IMR-90 (cell line): ENCODE measurements around the gene TPI1. TPM values are rescaled to one million over a fixed set of nuclear protein-coding genes. Genes with fewer than 3 reads are reported as not detected.

Experiments
- ATAC-seq: fragments of 200-7000 bp; cut with Tn5 transposase; 2 replicates; pipeline ENCODE4 v1.9.1; 2020; ENCODE audit warnings: low read depth, mild to moderate bottlenecking, moderate library complexity
- BruUV-seq: library from RNA; stranded (reverse); fragments of 400-500 nt; replicated peaks from 2 replicates; lab custom pipeline; 2021; lab: Mats Ljungman, UMichigan
- CTCF ChIA-PET: fragments of 300-600 bp; formaldehyde crosslinking; extraction: SDS; loops from one replicate; lab custom pipeline; 2021; ENCODE audit warnings: antibody characterized with exemption; lab: Yijun Ruan, JAX
- POLR2A ChIA-PET: fragments of 300-600 bp; sonication (Branson Sonifier 250); formaldehyde crosslinking; loops from one replicate; lab custom pipeline; 2022; ENCODE audit warnings: antibody characterized with exemption; ENCODE audit not compliant: unreplicated experiment; lab: Charles Lee
- DNase-seq: peaks from one replicate; pipeline ENCODE4 v3.0.0; 2013
- H2AFZ ChIP-seq: replicated peaks from 2 replicates; pipeline ENCODE3; 2013; ENCODE audit warnings: low read length, mild to moderate bottlenecking; ENCODE audit not compliant: poor library complexity
- H2AK5ac ChIP-seq: 2 replicates; pipeline ENCODE4 v1.6.1; 2013; ENCODE audit warnings: low read depth, low read length, inconsistent platforms
- H2AK9ac ChIP-seq: replicated peaks from 2 replicates; pipeline ENCODE3; 2013; ENCODE audit warnings: mild to moderate bottlenecking, low read depth, low read length, moderate library complexity; ENCODE audit not compliant: poor library complexity
- H2BK120ac ChIP-seq: 2 replicates; pipeline ENCODE4 v1.6.1; 2013; ENCODE audit warnings: low read depth, low read length, inconsistent platforms
- H2BK15ac ChIP-seq: 3 replicates; pipeline ENCODE4 v1.6.1; 2013; ENCODE audit warnings: low read depth, low read length, inconsistent platforms
- H2BK20ac ChIP-seq: 2 replicates; pipeline ENCODE4 v1.6.1; 2013; ENCODE audit warnings: low read depth, mild to moderate bottlenecking, inconsistent platforms, low read length, moderate library complexity
- H2BK5ac ChIP-seq: 2 replicates; pipeline ENCODE4 v1.6.1; 2013; ENCODE audit warnings: mild to moderate bottlenecking, low read depth, low read length, inconsistent platforms; ENCODE audit not compliant: poor library complexity, severe bottlenecking
- H3K14ac ChIP-seq: replicated peaks from 2 replicates; pipeline ENCODE4 v1.6.1; 2013; ENCODE audit warnings: low read depth, low read length, inconsistent platforms
- H3K18ac ChIP-seq: 2 replicates; pipeline ENCODE4 v1.6.1; 2013; ENCODE audit warnings: low read depth, low read length, control low read depth
- H3K23ac ChIP-seq: 2 replicates; pipeline ENCODE4 v1.6.1; 2013; ENCODE audit warnings: low read depth, low read length, inconsistent platforms
- H3K27ac ChIP-seq: 2 replicates; pipeline ENCODE4 v1.5.1; 2013; ENCODE audit warnings: mild to moderate bottlenecking, control low read depth, low read length; ENCODE audit not compliant: insufficient read depth
- H3K27me3 ChIP-seq: 2 replicates; pipeline ENCODE4 v1.6.1; 2013; ENCODE audit warnings: low read length; ENCODE audit not compliant: control insufficient read depth, insufficient read depth
- H3K36me3 ChIP-seq: 2 replicates; pipeline ENCODE4 v1.6.1; 2013; ENCODE audit warnings: low read length, mixed read lengths; ENCODE audit not compliant: control insufficient read depth, insufficient read depth
- H3K4ac ChIP-seq: 2 replicates; pipeline ENCODE4 v1.6.1; 2013; ENCODE audit warnings: low read depth, low read length, inconsistent platforms
- H3K4me1 ChIP-seq: 2 replicates; pipeline ENCODE4 v1.6.1; 2013; ENCODE audit warnings: low read length, mixed read lengths; ENCODE audit not compliant: control insufficient read depth, insufficient read depth
- H3K4me2 ChIP-seq: 2 replicates; pipeline ENCODE4 v1.6.1; 2013; ENCODE audit warnings: low read depth, mild to moderate bottlenecking, control low read depth, low read length, moderate library complexity
- H3K4me3 ChIP-seq: 2 replicates; pipeline ENCODE4 v1.5.1; 2013; ENCODE audit warnings: low read depth, mild to moderate bottlenecking, control low read depth, low read length, moderate library complexity; ENCODE audit not compliant: insufficient read depth
- H3K56ac ChIP-seq: 2 replicates; pipeline ENCODE4 v1.6.1; 2013; ENCODE audit warnings: low read length, inconsistent platforms; ENCODE audit not compliant: insufficient read depth; ENCODE audit errors: extremely low read depth
- H3K79me1 ChIP-seq, 2 experiments: 2 replicates each; pipeline ENCODE4 v1.6.1; 2013; ENCODE audit warnings: low read length in 2 of 2, inconsistent platforms in 1 of 2, low read depth in 1 of 2
- H3K9ac ChIP-seq: 2 replicates; pipeline ENCODE4 v1.6.1; 2013; ENCODE audit warnings: low read depth, low read length, control low read depth
- H3K9me1 ChIP-seq: 2 replicates; pipeline ENCODE4 v1.6.1; 2013; ENCODE audit warnings: low read length, inconsistent platforms; ENCODE audit not compliant: insufficient read depth
- H3K9me3 ChIP-seq: 2 replicates; pipeline ENCODE4 v1.6.1; 2013; ENCODE audit warnings: low read length; ENCODE audit not compliant: control insufficient read depth, insufficient read depth
- H4K20me1 ChIP-seq: 2 replicates; pipeline ENCODE4 v1.6.1; 2013; ENCODE audit warnings: low read length, inconsistent platforms; ENCODE audit not compliant: insufficient read depth
- H4K5ac ChIP-seq: 2 replicates; pipeline ENCODE4 v1.6.1; 2013; ENCODE audit warnings: mild to moderate bottlenecking, low read depth, low read length, control low read depth
- H4K8ac ChIP-seq, 2 experiments: 2 replicates each; pipeline ENCODE4 v1.6.1; 2013; ENCODE audit warnings: low read depth in 2 of 2, low read length in 2 of 2, control low read depth in 1 of 2, inconsistent platforms in 1 of 2
- H4K91ac ChIP-seq: 2 replicates; pipeline ENCODE4 v1.6.1; 2013; ENCODE audit warnings: low read depth, low read length, inconsistent platforms; ENCODE audit not compliant: insufficient read depth
- BHLHE40 ChIP-seq: fragments of 150-350 bp; IDR thresholded peaks from 2 replicates; pipeline ENCODE4 v1.6.1; 2016; ENCODE audit warnings: mild to moderate bottlenecking, low read depth, low read length
- CEBPB ChIP-seq: IDR thresholded peaks from 2 replicates; pipeline ENCODE4 v1.6.1; 2012; ENCODE audit warnings: low read depth, low read length, improper control_type of control experiment
- CTCF ChIP-seq: conservative IDR thresholded peaks from 2 replicates; pipeline ENCODE4 v1.5.1; 2012; ENCODE audit warnings: mild to moderate bottlenecking, low read depth, low read length, improper control_type of control experiment
- ELK1 ChIP-seq: fragments of 150-350 bp; IDR thresholded peaks from 2 replicates; pipeline ENCODE4 v1.6.1; 2016; ENCODE audit warnings: low read depth, mild to moderate bottlenecking, low read length, moderate library complexity, borderline replicate concordance
- MAFK ChIP-seq: IDR thresholded peaks from 2 replicates; pipeline ENCODE4 v1.6.1; 2012; ENCODE audit warnings: low read depth, low read length, improper control_type of control experiment
- MAZ ChIP-seq: IDR thresholded peaks from 2 replicates; pipeline ENCODE4 v1.6.1; 2012; ENCODE audit warnings: low read depth, mild to moderate bottlenecking, low read length, improper control_type of control experiment, moderate library complexity, borderline replicate concordance
- MXI1 ChIP-seq: IDR thresholded peaks from 2 replicates; pipeline ENCODE4 v1.6.1; 2012; ENCODE audit warnings: low read depth, mild to moderate bottlenecking, low read length, moderate library complexity, borderline replicate concordance
- NFE2L2 ChIP-seq: fragments of 150-350 bp; IDR thresholded peaks from 2 replicates; pipeline ENCODE4 v1.6.1; 2016; ENCODE audit warnings: low read depth, mild to moderate bottlenecking, low read length
- POLR2A ChIP-seq: IDR thresholded peaks from 2 replicates; pipeline ENCODE4 v1.6.1; 2012; ENCODE audit warnings: mild to moderate bottlenecking, low read depth, low read length
- RAD21 ChIP-seq: IDR thresholded peaks from 2 replicates; pipeline ENCODE4 v1.6.1; 2012; ENCODE audit warnings: low read length, improper control_type of control experiment
- RFX5 ChIP-seq: IDR thresholded peaks from 2 replicates; pipeline ENCODE4 v1.8.0; 2012; ENCODE audit warnings: low read depth, mild to moderate bottlenecking, low read length, moderate library complexity
- SMC3 ChIP-seq: fragments of 150-350 bp; IDR thresholded peaks from 2 replicates; pipeline ENCODE4 v1.6.1; 2016; ENCODE audit warnings: low read depth, mild to moderate bottlenecking, antibody characterized with exemption, low read length, moderate library complexity
- WGBS, 2 experiments: methylation state at CpG; one replicate each; pipeline versions ENCODE4 v1.1.5 to v1.1.7; 2013; ENCODE audit warnings: missing lambda C conversion rate in 2 of 2; ENCODE audit not compliant: insufficient read length in 1 of 2; ENCODE audit errors: extremely low coverage in 2 of 2; 5-methylcytosine and 5-hydroxymethylcytosine counted together
- dilution Hi-C: fragments of 300-500 bp; cut with HindIII; formaldehyde crosslinking; loops from one replicate; pipeline ENCODE4 v1.14.3; 2018; ENCODE audit warnings: low sequenced_read_pairs; ENCODE audit not compliant: unreplicated experiment
- in situ Hi-C: fragments of 300-500 bp; cut with MboI; formaldehyde crosslinking; loops from 3 replicates; pipeline ENCODE4 v1.14.3; 2019; ENCODE audit warnings: low sequenced_read_pairs, inconsistent platforms, mixed read lengths
- intact Hi-C: fragments of 100-400 bp; cut with micrococcal nuclease; formaldehyde crosslinking; loops from 2 replicates; pipeline ENCODE4 v1.10.0; 2022
- polyA plus RNA-seq, 3 experiments: library from polyadenylated mRNA; depleted of rRNA; stranded (reverse); fragments of >200 nt; gene quantifications; 2 replicates each; pipeline ENCODE4 v1.2.3, GENCODE V29; 2012; ENCODE audit warnings: low replicate concordance in 1 of 3
- total RNA-seq: library from RNA; depleted of rRNA; stranded (reverse); fragments of >200 nt; gene quantifications from 2 replicates; pipeline ENCODE4 v1.2.3, GENCODE V29; 2012

Gene TPI1
- total and polyA plus RNA-seq, 2 of the 4 experiments (the other 2 are of a cell fraction): 1,995 to 2,176 TPM

- Histone ChIP-seq H3K4me3 (peak overlapping the region; percentile 95), H3K23ac (peak overlapping the region; percentile 54), H2BK120ac (peak overlapping the region; percentile 33; the same call in 1 of the 2 replicates), H3K9me1 (no peaks in the 10 kb centered on the region), H4K8ac (peak overlapping the region; percentile 40 to 61; a peak in 1 of 4 replicates), H4K20me1 (peaks cover 51% of the 10 kb centered on the region), H2BK15ac (no peak overlapping the region), H3K79me1 (peaks cover 32 to 67% of the 10 kb centered on the region in 2 experiments), H3K9me3 (no peaks in the 10 kb centered on the region), H3K56ac (peak overlapping the region; percentile 62; the same call in 1 of the 2 replicates), H4K5ac (no peak overlapping the region), H3K36me3 (peaks cover 36% of the 10 kb centered on the region), H2AK9ac (peak overlapping the region; percentile 97), H3K4ac (peak overlapping the region; percentile 87), H3K9ac (peak overlapping the region; percentile 94), H3K27ac (peak overlapping the region; percentile 91), H2AK5ac (peak overlapping the region; percentile 84), H2BK5ac (peak overlapping the region; percentile 63), H3K4me1 (peaks cover 15% of the 10 kb centered on the region), H4K91ac (peak overlapping the region; percentile 52), H3K14ac (peak overlapping the region; percentile 77), H3K27me3 (no peaks in the 10 kb centered on the region), H2BK20ac (no peak overlapping the region), H2AFZ (peak overlapping the region; percentile 87), H3K18ac (no peak overlapping the region; the same call in 1 of the 2 replicates), H3K4me2 (peak overlapping the region; percentile 92)
- ChIA-PET CTCF (interaction anchor here (0.6 to 3.0 kb wide), 14 partner anchors 9 to 146 kb away, joined by 3 to 17 read pairs (median 3); partner anchors contain the start of genes CDCA3, LPCAT3, MLF2 and USP5), POLR2A (interaction anchor here (1.0 to 1.9 kb wide), 2 partner anchors 19 to 72 kb away, joined by 4 to 12 read pairs; no protein-coding TSS in a partner anchor)
- DNase-seq: peak; percentile 64
- peak; percentile 48 for ATAC-seq
- intact Hi-C loops (loop anchor here (1.0 to 5.0 kb wide), 3 partner anchors 19 to 240 kb away; no protein-coding TSS in a partner anchor), in situ Hi-C loops (no loop called here), dilution Hi-C loops (no loop called here)
- TF ChIP-seq CEBPB (no peak), ELK1 (no peak), MAFK (no peak), SMC3 (peak; percentile 39), MAZ (peak; percentile 62; the same call in 1 of the 2 replicates), RFX5 (no peak), CTCF (peak; percentile 89), BHLHE40 (peak; percentile 10; the same call in 1 of the 2 replicates), MXI1 (peak; percentile 96), RAD21 (peak; percentile 52), NFE2L2 (no peak), POLR2A (no peak)
- WGBS, 2 experiments: 3% methylated on average over 11 of the region's 40 CpGs; no CpG with 5 or more reads in 1 of the 2 experiments
- BruUV-seq: no TSS peak
Measured at GRCh38 chr12:6872073-6873048, 5.0 kb downstream of the TPI1 start.
